Activated CD8-positive, alpha-beta memory T cell treated with anti-CD3 and anti-CD28 coated beads, Interleukin-2, amount 10 ng/mL, durations not matched to agents 7 days and 5 days (primary cell): ENCODE measurements around the gene FADS6. TPM values are rescaled to one million over a fixed set of nuclear protein-coding genes. Genes with fewer than 3 reads are reported as not detected.

ENCODE experiments used
- ATAC-seq: fragments of 150-1000 bp; cut with Tn5 transposase; one replicate; pipeline ENCODE4 v1.10.0; 2021; ENCODE audit warnings: moderate library complexity
- CTCF ChIA-PET: fragments of 350-600 bp; sonication (Branson Sonifier 250); formaldehyde crosslinking; loops from one replicate; lab custom pipeline; 2021; ENCODE audit warnings: antibody characterized with exemption; lab: Charles Lee
- DNase-seq: peaks from one replicate; pipeline ENCODE4 v3.0.0-alpha.2; 2020
- H3K27ac Mint-ChIP-seq: one replicate; pipeline ENCODE4 v1.8.0; 2021; ENCODE audit warnings: mild to moderate bottlenecking, mixed read lengths
- H3K27me3 Mint-ChIP-seq: one replicate; pipeline ENCODE4 v1.8.0; 2021; ENCODE audit warnings: mixed read lengths
- H3K36me3 Mint-ChIP-seq: one replicate; pipeline ENCODE4 v1.8.0; 2021; ENCODE audit warnings: mild to moderate bottlenecking, mixed read lengths
- H3K4me1 Mint-ChIP-seq: one replicate; pipeline ENCODE4 v1.8.0; 2021; ENCODE audit warnings: mixed read lengths
- H3K4me3 Mint-ChIP-seq: one replicate; pipeline ENCODE4 v1.8.0; 2021; ENCODE audit warnings: mild to moderate bottlenecking, moderate library complexity, mixed read lengths
- H3K9me3 Mint-ChIP-seq: one replicate; pipeline ENCODE4 v1.8.0; 2022; ENCODE audit warnings: low read depth, mixed read lengths
- total RNA-seq, 2 experiments: library from RNA; stranded (reverse); gene quantifications; one replicate each; pipeline ENCODE4 v1.2.3, GENCODE V29; 2021

The FADS6 gene
- total RNA-seq, 2 experiments from 2014 or later, result not detected

DNA sequence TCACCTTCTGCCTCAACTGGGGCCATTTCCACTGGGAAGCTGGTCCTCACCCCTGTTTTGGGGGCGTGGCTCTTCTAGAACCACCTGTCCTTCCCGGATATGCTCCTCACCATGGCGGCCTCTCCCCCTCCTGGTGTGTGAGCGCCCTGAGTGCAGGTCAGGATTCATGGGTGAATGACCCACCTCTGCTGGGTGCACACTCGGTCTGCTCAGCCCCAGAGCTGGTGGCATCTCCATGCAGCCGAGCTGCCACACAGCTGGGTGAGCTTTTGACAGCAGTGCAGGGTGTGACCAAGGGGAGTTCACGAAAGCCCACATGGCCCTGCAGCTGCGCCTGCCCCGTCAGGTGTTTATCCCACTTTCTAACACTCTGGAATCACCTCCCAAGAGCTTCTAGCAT, 61.0 kb downstream of the FADS6 start:
- DNase-seq (no peak), ATAC-seq (no peak)
- Mint-ChIP-seq H3K36me3 (no peaks in the 10 kb centered on the region), H3K27ac (no peak overlapping the region), H3K9me3 (no peaks in the 10 kb centered on the region), H3K27me3 (no peaks in the 10 kb centered on the region), H3K4me1 (no peaks in the 10 kb centered on the region), H3K4me3 (no peak overlapping the region)
- CTCF ChIA-PET, result interaction anchor here (1.2 kb wide), 3 partner anchors 11 to 35 kb away, joined by 3 read pairs; no protein-coding TSS in a partner anchor

DNA sequence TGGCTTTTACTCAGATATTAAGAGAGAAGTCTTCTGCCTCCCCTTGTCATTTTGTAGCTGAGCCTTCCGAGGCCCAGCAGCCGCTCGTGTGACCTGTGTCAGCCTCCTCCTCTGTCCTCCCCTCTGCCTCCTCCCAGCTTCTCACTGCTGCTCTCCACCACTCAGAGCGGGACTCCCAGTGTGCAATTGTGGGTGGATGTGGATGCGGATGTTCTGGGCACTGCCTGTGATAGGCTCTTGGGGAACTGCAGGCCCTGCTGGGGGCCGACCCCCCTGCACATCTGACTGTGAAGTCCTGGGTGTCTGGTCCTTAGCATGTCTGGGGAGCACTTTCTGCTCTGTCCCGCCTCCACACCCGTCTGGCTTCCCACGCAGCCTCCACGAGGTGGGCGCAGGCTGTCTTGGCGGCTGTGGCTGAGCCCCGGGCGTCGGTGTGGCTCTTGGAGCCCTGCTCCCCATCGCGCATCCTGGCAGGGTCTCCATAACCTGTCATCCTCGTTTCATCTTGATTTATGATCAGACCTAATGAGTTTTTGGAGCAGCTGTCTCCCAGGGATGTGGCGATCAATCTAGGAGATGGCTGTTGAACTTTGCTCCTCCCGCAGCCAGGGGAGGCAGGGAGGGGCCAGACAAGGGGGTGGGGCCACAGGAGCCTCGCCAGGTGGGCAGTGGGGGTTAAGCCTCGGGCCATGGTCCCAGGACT, 61.8 kb downstream of the FADS6 start:
- ATAC-seq (no peak), DNase-seq (no peak)
- Mint-ChIP-seq H3K9me3 (no peaks in the 10 kb centered on the region), H3K27ac (no peak overlapping the region), H3K4me1 (no peaks in the 10 kb centered on the region), H3K4me3 (no peak overlapping the region), H3K36me3 (no peaks in the 10 kb centered on the region), H3K27me3 (no peaks in the 10 kb centered on the region)
- CTCF ChIA-PET, result interaction anchor here (1.2 kb wide), 1 partner anchor 12 kb away, joined by 3 read pairs; no protein-coding TSS in a partner anchor

DNA sequence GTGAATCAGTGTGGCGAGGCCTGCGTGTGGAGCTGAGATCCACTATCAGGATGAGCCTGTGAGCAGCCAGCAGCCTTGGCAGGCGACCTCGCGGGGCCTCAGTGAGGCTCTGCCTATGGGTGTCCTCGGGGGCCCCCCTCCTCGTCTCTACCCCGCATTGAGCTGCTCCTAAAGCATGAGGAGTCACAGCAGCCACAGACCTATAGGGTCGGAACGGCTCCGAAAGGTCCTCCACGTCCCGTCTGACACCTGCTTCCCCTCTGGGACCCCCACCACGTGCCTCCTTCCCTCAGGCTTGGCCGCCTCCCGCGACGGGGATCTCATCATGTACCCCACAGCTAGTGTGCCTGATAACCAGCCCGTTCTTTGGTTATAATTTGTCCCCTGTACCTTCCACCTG, 62.6 kb downstream of the FADS6 start:
- Mint-ChIP-seq H3K27ac (no peak overlapping the region), H3K4me1 (no peaks in the 10 kb centered on the region)
- CTCF ChIA-PET, result interaction anchor here (1.7 kb wide), 1 partner anchor 39 kb away, joined by 5 read pairs; no protein-coding TSS in a partner anchor

DNA sequence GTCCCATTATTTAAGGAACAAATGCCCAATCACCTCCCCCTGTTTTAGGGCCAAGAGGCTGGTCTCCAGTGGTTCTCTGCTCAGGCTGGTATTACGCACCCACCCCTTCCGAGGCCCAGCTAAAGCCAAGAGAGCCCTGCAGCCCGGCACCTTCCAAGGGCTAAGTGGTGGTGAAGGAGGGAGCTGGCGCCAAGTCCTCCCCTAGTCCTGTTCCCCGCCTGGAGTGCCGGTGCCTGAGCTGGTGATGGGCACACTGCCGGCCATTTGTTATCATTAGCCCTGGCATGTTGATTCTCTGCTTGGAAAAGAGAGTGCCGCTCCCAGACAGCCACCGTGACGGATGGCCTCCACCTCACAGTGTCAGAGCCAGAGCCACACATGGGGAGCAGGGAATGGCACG, 65.6 kb downstream of the FADS6 start:
- H3K4me3 Mint-ChIP-seq, result no peak overlapping the region
- H3K27me3 Mint-ChIP-seq, result no peaks in the 10 kb centered on the region
- DNase-seq (no peak), ATAC-seq (no peak)
- CTCF ChIA-PET, result interaction anchor here (0.8 to 1.2 kb wide), 3 partner anchors 10 to 37 kb away, joined by 3 read pairs; no protein-coding TSS in a partner anchor
- H3K36me3 Mint-ChIP-seq, result no peaks in the 10 kb centered on the region
- no peaks in the 10 kb centered on the region for H3K9me3 Mint-ChIP-seq
- no peak overlapping the region for H3K27ac Mint-ChIP-seq
- no peaks in the 10 kb centered on the region for H3K4me1 Mint-ChIP-seq

More for the DNA sequence above, 62.6 kb downstream of the FADS6 start:
- Mint-ChIP-seq H3K4me3 (no peak overlapping the region), H3K9me3 (no peaks in the 10 kb centered on the region), H3K27me3 (no peaks in the 10 kb centered on the region), H3K36me3 (no peaks in the 10 kb centered on the region)
- ATAC-seq (no peak), DNase-seq (no peak)

Other genes with a start within 250 kb of the FADS6 start
- gene CD300LF, start 180.7 kb downstream of the FADS6 start, total RNA-seq, result not detected
- 10 to 100 TPM; 36.7 to 51.7 TPM for gene RAB37, start 156.4 kb downstream of the FADS6 start, total RNA-seq
- gene NHERF1, start 145.0 kb downstream of the FADS6 start, total RNA-seq, result 100 to 1,000 TPM; 284 to 377 TPM
- 10 to 100 TPM; 34.1 to 34.5 TPM for gene NAT9, start 117.3 kb downstream of the FADS6 start, total RNA-seq
- gene GRIN2C, start 33.7 kb downstream of the FADS6 start, total RNA-seq, result under 1 TPM; 0.07 to 0.09 TPM
- gene FDXR, start 20.6 kb downstream of the FADS6 start, total RNA-seq, result 10 to 100 TPM; 38.2 to 39.4 TPM
- gene USH1G, start 29.6 kb upstream of the FADS6 start, total RNA-seq, result not detected
- gene OTOP2, start 30.6 kb upstream of the FADS6 start, total RNA-seq, result not detected
- not detected for gene OTOP3, start 42.3 kb upstream of the FADS6 start, total RNA-seq
- gene HID1, start 79.1 kb upstream of the FADS6 start, total RNA-seq, result not detected
- under 1 TPM; 0.32 to 0.47 TPM for gene CDR2L, start 94.0 kb upstream of the FADS6 start, total RNA-seq
- 10 to 100 TPM; 45.9 to 53.1 TPM for gene MRPL58, start 119.0 kb upstream of the FADS6 start, total RNA-seq
- gene ATP5PD, start 153.3 kb upstream of the FADS6 start, total RNA-seq, result 100 to 1,000 TPM; 188 to 210 TPM
- 10 to 100 TPM; 16.8 to 19.1 TPM for gene KCTD2, start 153.6 kb upstream of the FADS6 start, total RNA-seq
- 1 to 10 TPM; 2.3 to 3.2 TPM for gene SLC16A5, start 194.3 kb upstream of the FADS6 start, total RNA-seq
- gene ARMC7, start 216.3 kb upstream of the FADS6 start, total RNA-seq, result 10 to 100 TPM; 13.5 to 14.5 TPM
- gene NT5C, start 238.1 kb upstream of the FADS6 start, total RNA-seq, result 10 to 100 TPM; 65.2 to 73.1 TPM